HG03460 (cell line): ENCODE data around the gene LGR6.
"Not testable (repeated sequence)": the region's sequence is repeated elsewhere in the genome, so short reads cannot be mapped to it uniquely, and the experiment has no call there.

ENCODE experiments used
- ATAC-seq: cut with Tn5 transposase; IDR thresholded peaks from one replicate; pipeline ENCODE4 v1.9.1; 2021; ENCODE audit not compliant: unreplicated experiment

The LGR6 gene

DNA sequence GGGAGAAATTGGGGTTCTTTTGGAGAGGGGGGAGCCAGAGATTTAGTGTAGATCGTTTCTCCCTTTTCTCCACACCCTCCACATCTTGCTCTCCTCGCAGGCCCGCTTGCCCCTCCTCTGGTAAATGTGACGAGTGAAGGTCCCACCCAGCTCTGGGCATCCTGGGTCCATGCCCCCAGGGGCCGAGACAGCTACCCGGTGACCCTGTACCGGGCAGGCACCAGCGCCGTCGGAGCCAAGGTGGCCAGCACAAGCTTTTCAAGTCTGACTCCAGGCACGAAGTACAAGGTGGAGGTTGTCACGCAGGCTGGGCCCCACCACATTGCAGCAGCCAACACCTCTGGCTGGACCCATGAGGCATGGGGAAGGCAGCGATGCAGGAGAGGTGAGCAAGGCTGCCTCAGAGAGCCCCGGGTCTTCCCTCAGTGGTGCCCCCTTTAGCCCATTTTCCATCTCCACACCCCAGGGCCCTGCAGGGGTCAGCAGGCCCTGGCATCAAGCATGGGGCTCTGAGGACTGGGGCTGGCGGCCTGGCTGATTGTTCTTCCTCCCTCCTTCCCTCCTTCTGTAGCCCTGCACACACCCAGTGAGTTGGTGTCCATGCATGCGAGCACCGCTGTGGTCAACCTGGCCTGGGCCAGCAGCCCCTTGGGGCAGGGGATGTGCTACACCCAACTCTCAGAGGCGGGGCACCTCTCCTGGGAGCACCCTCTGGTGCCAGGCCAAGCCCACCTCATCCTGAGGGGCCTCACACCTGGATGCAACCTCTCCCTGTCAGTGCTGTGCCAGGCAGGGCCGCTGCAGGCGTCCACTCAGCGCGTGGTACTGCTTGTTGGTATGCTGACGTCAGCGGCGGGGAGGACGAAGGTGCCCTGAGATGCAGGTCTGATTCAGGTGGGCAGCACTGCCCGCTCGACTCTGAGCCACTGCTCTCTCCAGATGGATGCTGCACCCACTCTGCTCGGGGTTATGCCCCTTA is 16.4 kb upstream of the LGR6 start:
- no peak for ATAC-seq

DNA sequence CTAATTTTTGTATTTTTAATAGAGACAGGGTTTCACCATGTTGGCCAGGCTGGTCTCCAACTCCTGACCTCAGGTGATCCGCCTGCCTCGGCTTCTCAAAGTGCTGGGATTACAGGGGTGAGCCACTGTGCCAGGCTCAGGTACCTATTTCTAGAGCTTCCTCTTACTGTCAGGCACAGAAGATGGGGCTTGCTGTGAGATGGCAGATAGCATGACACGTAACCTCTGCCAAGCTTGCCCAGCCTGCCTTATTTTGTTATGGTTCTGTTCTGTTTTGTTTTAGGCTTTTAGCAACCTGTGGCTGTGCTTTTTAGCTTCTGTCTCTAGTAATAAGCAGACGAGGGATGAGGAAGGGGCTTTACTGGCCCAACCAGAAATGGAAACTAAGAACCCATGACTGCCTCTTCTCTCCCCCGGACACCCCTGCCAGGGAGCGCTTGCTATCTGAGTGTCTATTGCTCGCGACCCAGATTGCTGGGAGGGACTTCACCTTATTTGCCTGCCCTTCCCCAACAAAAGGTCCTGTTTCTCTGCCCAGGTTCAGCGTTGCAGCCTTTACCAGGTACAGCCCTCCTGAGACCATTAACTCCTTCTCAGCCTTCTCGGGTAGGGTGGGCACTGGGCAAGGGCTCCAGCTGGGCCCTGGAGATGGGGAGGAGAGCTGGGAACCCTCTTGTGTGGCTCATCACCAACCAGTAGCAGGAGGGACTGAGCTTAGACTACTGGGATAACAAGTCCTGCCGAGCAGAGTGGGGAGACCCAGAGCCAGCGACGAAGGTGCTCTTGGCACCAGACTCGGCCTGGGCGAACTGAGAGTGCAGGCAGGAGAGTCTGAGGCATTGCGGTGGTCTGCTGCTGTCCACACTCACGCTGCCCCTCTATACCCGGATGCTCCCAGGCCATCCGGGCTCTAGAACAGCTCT is 13.5 kb upstream of the LGR6 start:
- ATAC-seq, result no peak

DNA sequence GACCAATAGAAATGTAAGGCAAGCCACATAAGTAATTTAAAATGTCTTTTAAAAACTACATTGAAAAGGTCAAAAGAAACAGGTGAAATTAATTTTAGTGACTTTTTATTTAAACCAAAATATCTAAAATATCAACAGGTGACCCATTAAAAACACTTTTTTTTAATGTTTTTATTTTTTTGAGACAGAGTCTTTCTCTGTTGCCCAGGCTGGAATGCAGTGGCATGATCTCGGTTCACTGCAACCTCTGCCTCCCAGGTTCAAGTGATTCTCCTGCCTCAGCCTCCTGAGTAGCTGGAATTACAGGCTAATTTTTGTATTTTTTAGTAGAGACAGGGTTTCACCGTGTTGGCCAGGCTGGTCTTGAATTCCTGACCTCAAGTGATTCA is 12.9 kb upstream of the LGR6 start:
- ATAC-seq, result not testable (repeated sequence)

DNA sequence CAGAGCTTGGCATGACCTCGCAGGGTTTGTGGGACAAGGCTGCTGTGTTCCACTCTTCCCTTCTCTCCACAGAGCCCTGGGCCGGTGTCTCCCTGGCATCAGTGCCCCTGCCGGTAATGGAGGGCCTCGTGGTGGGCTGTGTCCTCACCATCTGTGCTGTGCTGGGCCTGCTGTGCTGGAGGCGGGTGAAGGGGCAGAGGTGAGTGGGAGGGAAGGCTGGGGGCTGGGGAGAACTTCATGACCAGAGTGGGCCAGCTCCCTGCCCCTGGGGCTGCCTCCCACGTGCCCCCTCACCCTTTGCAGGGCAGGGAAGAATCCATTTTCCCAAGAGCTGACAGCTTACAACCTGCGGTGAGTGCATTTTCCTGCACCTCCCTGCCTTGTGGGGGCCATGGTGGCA is 12.0 kb upstream of the LGR6 start:
- no peak for ATAC-seq

DNA sequence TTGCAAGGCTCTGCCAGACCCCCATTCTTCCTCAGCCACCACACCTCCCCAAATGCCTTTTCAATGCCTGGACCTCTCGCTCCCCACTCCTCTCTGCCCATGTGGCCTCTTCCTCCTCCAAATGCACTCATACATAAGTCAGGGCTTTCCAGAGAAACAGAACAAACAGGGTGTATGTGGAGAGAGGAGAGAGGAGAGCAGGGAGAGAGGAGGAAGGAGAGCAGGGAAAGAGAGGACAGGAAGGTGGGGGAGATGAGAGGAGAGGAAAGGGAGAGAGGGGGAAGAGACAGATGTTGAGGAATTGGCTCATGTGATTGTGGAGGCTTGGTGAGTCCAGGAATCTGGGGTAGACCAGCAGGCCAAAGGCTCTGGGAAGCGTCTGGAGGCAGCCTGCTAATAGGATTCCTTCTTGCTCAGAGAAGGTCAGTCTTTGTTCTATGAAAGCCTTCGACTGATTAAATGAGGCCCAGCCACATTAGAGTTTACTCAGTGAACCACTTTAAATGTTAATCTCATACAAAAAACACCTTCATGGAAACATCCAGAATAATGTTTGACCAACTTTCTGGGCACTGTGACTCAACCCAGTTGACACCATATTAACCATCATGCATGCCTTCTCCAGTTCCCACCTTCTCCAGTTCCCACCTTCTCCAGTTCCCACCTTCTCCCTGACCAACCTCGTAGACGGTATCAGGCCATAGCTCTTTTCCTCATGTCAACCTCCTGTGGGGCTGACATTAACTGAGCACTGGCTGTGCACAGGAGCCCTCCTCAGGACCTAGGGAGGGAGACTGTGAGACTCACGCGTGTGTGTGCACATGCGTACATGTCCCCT is 11.3 kb upstream of the LGR6 start:
- ATAC-seq, result no peak

DNA sequence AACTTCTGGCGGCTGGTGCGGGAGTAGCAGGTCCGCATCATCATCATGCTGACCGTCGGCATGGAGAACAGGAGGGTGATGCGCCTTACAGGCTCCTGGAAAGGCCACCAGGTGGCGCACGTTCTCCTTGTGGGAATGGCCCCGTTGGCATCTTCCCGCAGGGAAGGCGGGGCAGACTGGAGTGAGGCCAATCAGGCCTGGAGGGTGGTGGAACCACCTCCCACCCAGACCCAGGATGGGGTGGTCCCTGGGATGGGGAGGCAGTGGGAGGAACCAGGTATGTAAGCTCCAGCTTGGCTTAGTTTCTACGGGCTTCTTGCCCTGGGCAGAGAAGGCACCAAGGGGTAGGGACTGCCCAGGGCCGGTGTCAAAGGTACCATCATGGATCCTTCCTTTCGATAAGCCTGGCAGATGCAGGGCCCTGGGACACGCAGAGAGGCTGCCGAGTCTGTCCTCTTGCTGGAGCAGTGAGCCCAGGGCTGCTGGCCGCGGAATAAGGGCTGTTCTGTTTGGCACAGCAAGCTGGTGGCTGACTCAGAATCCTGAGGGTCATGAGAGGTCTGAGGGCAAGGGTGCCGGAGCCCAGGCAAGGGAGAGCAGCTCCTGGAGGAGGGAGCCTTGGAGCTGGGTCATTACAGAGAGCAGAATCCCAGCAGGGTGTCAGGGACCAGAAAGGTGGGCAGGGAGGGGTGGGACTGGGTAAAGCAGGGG is 8.7 kb upstream of the LGR6 start:
- no peak for ATAC-seq

DNA sequence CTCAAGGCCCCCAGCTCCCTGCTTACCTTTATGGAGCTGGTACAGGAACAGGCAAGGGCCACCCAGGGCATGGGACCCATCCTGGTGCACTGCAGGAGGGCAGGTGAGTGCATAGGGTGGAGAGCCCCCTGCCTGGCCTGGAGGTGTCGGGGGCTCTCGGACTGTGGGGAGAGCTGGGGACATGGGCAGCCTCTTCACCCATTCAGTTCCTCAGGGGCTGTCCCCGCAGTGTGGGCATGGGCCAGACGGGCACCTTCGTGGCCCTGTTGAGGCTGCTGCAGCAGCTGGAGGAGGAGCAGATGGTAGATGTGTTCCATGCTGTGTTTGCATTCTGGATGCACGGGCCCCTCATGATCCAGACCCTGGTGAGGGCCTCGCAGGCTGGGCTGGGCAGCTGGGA is 7.3 kb upstream of the LGR6 start:
- ATAC-seq, result no peak

DNA sequence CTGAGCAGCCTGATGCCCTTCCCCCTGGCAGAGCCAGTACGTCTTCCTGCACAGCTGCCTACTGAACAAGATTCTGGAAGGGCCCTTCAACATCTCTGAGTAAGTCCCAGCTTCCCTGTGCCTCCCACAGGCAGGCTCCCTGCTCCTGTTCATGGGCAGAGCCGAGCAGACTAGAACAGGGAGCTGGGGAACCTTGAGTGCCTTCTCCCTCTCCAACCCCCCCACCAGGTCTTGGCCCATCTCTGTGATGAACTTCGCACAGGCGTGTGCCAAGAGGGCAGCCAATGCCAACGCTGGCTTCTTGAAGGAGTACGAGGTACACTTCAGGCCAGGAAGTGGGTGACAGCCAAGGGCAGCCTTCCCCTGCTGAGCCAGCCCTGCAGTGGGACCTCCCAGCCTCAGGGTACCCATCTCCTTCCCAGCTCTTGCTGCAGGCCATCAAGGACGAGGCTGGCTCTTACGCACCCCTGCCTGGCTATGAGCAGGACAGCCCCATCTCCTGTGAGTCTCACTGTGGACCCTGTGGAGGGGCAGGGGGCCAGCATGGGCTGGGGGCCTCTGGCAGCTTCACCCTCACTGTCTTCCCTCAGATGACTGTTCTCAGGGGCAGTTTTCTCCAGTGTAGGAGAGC is 6.4 kb upstream of the LGR6 start:
- ATAC-seq, result no peak

DNA sequence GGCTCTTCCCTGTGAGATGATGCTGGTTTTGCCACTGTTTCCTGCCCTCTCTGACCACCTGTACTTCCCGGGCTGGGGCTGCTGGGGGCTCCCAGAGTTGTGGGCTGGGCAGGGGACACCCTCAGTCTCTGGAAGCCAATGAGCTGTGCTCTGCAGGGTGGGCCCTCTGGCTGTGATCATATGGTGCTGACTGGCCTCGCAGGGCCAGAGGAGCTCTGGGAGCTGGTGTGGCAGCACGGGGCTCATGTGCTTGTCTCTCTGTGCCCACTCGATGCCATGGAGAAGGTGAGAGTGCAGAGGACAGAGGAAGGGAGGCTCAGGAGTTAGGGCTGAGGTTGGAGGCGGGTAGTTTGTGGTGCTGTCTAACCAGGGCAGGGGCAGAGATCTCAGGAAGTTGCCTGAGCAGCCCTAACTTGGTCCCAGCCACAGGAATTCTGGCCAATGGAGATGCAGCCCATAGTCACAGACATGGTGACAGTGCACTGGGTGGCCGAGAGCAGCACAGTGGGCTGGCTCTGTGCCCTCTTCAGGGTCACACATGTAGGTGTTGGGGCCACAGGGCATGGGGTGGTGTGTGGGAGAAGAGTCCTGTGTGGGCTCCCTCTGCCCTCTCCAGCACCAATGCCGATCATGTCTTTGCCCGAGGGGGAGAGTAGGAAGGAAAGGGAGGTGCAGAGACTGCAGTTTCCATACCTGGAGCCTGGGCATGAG is 5.7 kb upstream of the LGR6 start:
- ATAC-seq, result no peak

DNA sequence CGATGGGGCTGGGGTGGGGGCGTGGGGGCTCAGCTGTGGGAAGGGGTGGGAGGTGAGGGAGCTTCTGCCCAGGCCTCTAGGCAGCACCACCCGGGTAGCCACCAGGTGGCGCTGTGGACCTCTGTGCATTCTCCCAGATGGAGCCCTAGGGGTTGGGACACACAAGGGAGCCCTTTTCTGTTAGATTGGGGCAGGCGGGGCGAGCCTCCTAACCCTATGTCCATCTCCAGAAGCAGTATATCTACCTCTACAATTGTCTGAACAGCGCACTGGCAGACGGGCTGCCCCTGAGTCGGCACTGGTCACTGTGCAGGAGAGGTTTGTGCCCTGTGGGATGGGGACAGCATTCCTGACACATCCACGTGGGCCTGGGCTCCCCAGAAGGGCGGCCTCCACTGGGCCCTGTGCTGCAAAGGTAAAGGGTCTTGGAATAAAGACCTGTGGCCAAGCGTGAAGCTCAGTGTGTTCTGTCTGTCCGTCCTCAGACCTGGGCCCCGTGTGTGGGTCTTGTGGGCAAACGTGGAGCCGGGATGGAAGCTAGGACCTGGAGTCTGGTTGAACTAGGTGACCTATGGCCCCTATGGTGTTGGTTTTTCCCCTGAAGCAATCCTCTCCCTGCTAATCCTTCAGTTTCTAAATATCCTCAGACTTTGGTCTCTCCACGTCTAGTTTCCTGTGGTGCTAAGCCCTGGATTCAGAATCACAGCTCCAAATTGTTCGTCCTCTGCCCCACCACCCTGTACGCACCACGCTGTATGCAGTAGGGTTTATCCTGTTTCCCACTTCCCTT is 4.4 kb upstream of the LGR6 start:
- no peak for ATAC-seq

DNA sequence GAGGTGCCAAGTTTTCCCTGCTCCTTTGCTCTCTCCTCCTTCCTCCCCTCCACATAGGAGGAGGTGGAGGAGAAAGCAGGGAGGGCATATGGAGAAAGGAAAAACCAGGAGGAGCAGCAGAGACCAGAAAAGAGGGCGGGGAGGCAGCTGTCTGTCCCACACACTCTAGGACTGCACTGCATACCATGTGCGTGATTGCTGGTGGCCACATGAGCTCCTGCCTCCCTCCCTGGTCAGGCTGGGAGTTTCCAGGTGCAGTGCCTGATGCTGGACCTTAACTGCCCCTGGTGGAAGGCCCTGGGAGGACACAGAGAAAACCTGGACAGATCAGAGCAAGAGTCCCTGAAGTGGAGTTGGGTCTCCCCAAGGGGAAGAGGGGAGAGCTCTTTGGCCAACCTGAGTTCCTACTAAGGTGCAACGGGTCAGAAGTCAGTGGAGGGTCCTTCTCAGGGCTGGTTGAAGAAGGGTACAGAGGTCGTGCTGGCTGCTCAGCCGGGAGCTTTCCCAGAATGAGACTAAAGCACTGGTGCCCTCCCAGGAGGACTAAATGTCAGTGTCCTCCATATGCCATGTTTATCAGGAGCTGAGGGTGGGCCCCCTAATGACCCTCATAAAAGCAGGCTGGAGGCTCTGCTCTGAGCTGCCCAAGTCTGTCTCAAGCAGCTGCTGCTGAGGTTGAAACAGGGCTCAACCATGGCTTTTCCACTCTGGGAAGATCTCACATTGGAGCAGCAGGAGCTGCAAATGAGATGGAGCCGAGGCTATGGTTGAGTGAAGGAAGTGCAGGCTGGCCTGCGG is 3.5 kb upstream of the LGR6 start:
- ATAC-seq, result no peak

DNA sequence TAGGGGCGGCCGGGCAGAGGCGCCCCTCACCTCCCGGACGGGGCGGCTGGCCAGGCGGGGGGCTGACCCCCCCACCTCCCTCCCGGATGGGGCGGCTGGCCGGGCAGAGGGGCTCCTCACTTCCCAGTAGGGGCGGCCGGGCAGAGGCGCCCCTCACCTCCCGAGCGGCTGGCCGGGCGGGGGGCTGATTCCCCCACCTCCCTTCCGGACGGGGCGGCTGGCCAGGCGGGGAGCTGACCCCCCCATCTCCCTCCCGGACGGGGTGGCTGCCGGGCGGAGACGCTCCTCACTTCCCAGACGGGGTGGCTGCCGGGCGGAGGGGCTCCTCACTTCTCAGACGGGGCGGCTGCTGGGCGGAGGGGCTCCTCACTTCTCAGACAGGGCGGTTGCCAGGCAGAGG is 2.2 kb upstream of the LGR6 start:
- not testable (repeated sequence) for ATAC-seq

DNA sequence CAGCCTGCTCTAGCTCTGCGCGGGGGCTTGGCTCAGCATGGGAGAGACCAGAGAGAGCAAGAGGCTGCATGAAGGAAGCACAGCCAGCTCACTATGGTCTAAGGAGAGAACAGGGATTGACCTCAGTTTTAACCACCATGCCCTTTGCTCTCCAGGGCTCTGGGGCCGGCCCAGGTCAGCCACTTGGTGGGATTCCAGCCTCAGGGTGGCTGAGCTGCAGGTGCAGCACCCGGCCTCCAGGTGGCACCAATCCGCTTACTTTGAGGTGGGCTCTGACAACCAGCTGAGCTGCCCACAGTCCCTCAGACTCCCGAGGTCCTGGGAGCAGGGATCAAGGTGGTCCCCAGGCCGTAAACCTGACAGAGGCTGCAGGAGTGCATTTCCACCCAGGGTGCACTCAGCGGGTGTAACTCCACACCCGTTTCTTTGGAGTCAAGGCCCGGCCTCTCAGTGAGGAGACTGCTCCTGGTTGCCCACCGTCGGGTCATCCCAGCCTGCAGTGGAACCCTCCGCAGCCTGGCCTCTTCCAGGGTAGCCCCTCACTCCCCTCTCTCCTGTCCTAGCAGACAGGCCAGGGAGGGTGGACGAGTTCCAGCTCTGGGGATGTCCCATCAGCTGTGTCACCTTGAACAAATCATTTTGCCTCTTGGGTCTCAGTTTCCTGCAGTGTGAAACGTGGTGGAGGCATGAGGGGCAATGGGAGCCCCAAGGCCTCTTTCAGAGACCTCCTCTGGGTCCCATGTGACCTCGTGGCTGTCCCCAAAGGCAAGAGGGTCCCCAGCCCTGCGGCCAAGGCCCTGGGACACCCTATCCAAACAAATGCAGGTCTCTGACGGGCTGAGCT is 607 bp upstream of the LGR6 start:
- no peak for ATAC-seq

DNA sequence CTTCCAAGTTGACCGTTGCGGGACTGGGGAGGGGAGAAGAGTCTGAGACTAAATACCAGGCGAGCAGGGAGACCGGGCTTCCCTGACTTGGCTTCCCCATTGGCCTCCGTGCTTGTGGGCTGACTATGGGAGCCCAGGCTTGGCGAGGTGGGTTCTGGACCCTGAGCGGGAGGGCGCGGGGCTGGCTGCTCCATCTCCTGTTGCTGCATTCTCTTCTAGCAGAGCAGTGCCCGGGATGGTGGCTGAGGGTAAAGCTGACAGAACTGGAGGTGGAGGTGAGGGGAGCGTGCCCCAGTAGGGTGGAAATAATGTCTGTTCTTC is 689 bp downstream of the LGR6 start:
- ATAC-seq, result no peak

DNA sequence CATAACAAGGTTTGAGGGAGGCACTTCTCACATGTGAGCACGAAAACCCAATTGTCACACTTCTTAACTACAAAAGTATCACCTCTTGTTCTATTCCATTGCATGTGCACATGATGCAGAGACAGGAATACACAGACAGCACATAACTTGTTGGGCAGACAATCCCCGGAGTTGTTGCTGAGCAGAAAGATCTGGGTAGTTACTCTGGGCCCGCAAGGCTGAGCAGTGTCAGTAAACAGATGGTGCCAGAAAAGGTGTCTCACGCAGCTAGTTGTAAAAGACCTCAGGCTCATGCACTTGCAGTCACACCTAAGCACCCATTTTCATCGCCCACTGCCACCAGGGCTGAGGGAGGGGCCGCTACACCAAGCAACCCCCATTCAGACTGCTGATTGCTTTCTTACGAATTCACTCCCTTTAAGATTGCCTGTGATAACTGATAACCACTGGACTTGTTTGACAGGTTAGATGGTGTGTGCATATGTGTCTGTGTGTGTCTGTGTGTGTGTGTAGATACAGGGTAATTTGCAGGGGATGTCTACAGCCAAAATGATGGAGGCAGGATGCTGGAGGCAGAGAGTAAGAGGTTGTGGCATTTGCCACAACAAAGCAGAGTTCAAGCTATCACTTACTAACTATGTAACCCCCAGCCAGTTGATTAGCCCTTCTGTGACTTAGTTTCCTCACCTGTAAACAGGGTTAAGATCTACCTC is 4.2 kb downstream of the LGR6 start:
- ATAC-seq, result no peak

DNA sequence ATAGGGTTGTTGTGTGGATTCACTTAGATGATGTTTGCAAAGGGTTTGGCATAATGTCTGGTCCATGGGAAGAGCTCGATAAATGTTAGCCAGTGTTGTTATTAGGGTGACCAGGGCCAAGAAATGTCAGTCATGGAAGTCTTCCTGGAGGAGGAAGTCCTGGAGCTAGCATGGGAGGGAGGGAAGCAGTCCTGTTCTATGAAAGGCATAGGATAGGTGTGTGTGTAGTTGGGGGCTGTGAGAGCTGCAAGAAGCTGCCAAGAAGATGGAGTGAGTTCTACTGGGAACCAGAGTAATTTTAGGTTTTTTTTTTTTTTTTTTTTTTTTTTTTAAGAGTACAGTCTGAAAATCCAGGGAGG is 4.7 kb downstream of the LGR6 start:
- ATAC-seq, result no peak
